Measurements from ENCODE around the gene TINAGL1. TPM values are rescaled to one million over a fixed set of nuclear protein-coding genes. Genes with fewer than 3 reads are reported as not detected.

TINAGL1 gene
- total and polyA plus RNA-seq, 2 donors (not counting 3 experiments of a cell fraction or from before 2014, with no cell fraction given), result 312 to 477 TPM

DNA sequence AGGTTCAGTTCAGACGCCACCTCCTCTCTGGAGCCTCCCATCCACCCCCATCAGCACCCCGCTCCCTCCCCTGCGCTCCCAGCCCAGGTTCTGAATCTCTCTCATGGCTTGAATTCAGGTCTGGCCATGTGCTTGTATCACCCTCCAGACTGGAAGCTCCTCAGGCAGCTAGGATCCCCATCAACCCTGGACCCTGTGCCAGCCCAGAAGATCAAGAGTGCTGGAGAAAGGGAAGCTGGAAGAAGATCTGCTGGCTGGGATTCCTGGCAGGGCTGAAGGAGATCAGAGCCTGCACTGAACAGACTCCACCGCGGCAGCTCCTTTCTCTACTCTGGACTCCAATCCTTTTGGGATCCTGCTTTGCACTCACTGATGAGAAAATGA is 11.7 kb upstream of the TINAGL1 start:
- Histone ChIP-seq H3K4me2 (ENCODE audit: insufficient read depth, low read length) (no peak overlapping the region), H3K79me2 (ENCODE audit: control insufficient read depth, insufficient read depth, low read length) (no peaks in the 10 kb centered on the region), H4K20me1 (replicated peaks; ENCODE audit: control insufficient read depth, extremely low read depth, insufficient read depth, low read length) (no peaks in the 10 kb centered on the region), H3K27me3 (ENCODE audit: control insufficient read depth in 2 of 2, insufficient read depth in 2 of 2, low read length in 2 of 2) (no peaks in the 10 kb centered on the region), H3K9me1 (replicated peaks; ENCODE audit: control insufficient read depth, extremely low read depth, insufficient read depth, low read length) (no peaks in the 10 kb centered on the region), H3K4me3 (replicated peaks in 1 of 3; ENCODE audit: insufficient read depth in 1 of 3, low read depth in 1 of 3, low read length in 3 of 3) (no peak overlapping the region), H3K27ac (ENCODE audit: insufficient read depth, low read depth, low read length) (no peak overlapping the region), H2AFZ (ENCODE audit: low read depth, low read length) (peak overlapping the region; percentile 49), H3K36me3 (ENCODE audit: control insufficient read depth in 2 of 2, extremely low read depth in 1 of 2, insufficient read depth in 2 of 2, low read length in 2 of 2) (no peaks in the 10 kb centered on the region), H3K4me1 (ENCODE audit: control insufficient read depth, extremely low read depth, insufficient read depth, low read length) (peaks cover 19% of the 10 kb centered on the region), H3K9me3 (replicated peaks; ENCODE audit: control insufficient read depth, insufficient read depth, low read length) (no peaks in the 10 kb centered on the region), H3K9ac (replicated peaks; ENCODE audit: extremely low read depth, insufficient read depth, low read length) (no peak overlapping the region)
- TF ChIP-seq POLR2AphosphoS5 (IDR thresholded peaks at IDR 0.05; ENCODE audit: insufficient read depth, low read depth, low read length) (no peak), JUN (IDR thresholded peaks at IDR 0.05; ENCODE audit: borderline replicate concordance, insufficient read depth, insufficient read length, low read depth) (no peak), GATA2 (IDR thresholded peaks at IDR 0.05; ENCODE audit: insufficient read depth, insufficient read length, low read depth, low read length) (no peak), POLR2A (IDR thresholded peaks at IDR 0.05; ENCODE audit: low read depth, low read length) (no peak), FOS (IDR thresholded peaks at IDR 0.05; ENCODE audit: borderline replicate concordance, insufficient read depth, low read length) (no peak), MYC (IDR thresholded peaks at IDR 0.05; ENCODE audit: low read depth, low read length) (no peak), CTCF (IDR thresholded peaks at IDR 0.05; ENCODE audit: extremely low read depth in 1 of 2, insufficient read depth in 1 of 2, low read depth in 1 of 2, low read length in 2 of 2) (no peak), EZH2 (IDR thresholded peaks at IDR 0.05; ENCODE audit: borderline replicate concordance, low read depth, low read length, severe bottlenecking) (no peak), MAX (IDR thresholded peaks at IDR 0.05; ENCODE audit: insufficient read depth, insufficient read length) (no peak)
- BruUV-seq (replicated peaks), result no TSS peak
- no peak for DNase-seq (ENCODE audit: low read depth, low spot score)
- intact Hi-C loops (cut with micrococcal nuclease) (loop anchor here (1.0 to 2.0 kb wide), 4 partner anchors 9 to 224 kb away; no protein-coding TSS in a partner anchor), dilution Hi-C loops (cut with MboI; ENCODE audit: extremely low pct_ligation_motif_present, low sequenced_read_pairs) (no loop called here)
- no peak for FAIRE-seq
- ChIA-PET CTCF (interaction anchor here (0.8 to 5.1 kb wide), 11 partner anchors 9 to 76 kb away, joined by 3 to 73 read pairs (median 6); partner anchors contain the start of gene HCRTR1), POLR2A (no interaction called here)

Measured in endothelial cell of umbilical vein (primary cell).